Small intestine (tissue), 7 donors: ENCODE results near the gene KRTAP2-2. TPM values are rescaled to one million over a fixed set of nuclear protein-coding genes. Genes with fewer than 3 reads are reported as not detected.
"Not testable (repeated sequence)": the region's sequence is repeated elsewhere in the genome, so short reads cannot be mapped to it uniquely, and the experiment has no call there.

Experiments used
- DNase-seq, 2 donors: peaks; one replicate each; pipeline versions ENCODE4 v3.0.0 to v3.0.0-alpha.2; 2013
- FAIRE-seq: peaks from 2 replicates; lab custom pipeline; 2012; peaks lifted over from hg19 to GRCh38; lab: Jason Lieb, UNC
- H3K27ac ChIP-seq, 3 donors: one replicate each; pipeline ENCODE4 v1.5.1; 2013; ENCODE audit warnings: low read length in 2 of 3, mild to moderate bottlenecking in 2 of 3, control low read depth in 1 of 3, inconsistent platforms in 1 of 3, low read depth in 1 of 3, moderate library complexity in 1 of 3
- H3K27me3 ChIP-seq, 3 donors: one replicate each; pipeline ENCODE4 v1.6.1; 2013; ENCODE audit warnings: low read length in 3 of 3, inconsistent platforms in 1 of 3; ENCODE audit not compliant: control insufficient read depth in 3 of 3, insufficient read depth in 3 of 3
- H3K36me3 ChIP-seq, 3 donors: one replicate each; pipeline ENCODE4 v1.6.1; 2013; ENCODE audit warnings: low read length in 3 of 3, inconsistent platforms in 1 of 3, low read depth in 1 of 3, mild to moderate bottlenecking in 1 of 3, moderate library complexity in 1 of 3; ENCODE audit not compliant: control insufficient read depth in 3 of 3, insufficient read depth in 2 of 3
- H3K4me1 ChIP-seq, 3 donors: one replicate each; pipeline ENCODE4 v1.6.1; 2013; ENCODE audit warnings: low read length in 2 of 3, inconsistent platforms in 1 of 3, low read depth in 1 of 3, mild to moderate bottlenecking in 1 of 3, moderate library complexity in 1 of 3; ENCODE audit not compliant: control insufficient read depth in 3 of 3, insufficient read depth in 2 of 3
- H3K4me3 ChIP-seq, 3 donors: one replicate each; pipeline ENCODE4 v1.5.1; 2013; ENCODE audit warnings: low read length in 3 of 3, control low read depth in 1 of 3, inconsistent platforms in 1 of 3, low read depth in 1 of 3, mild to moderate bottlenecking in 1 of 3, moderate library complexity in 1 of 3
- H3K9me3 ChIP-seq, 2 donors: one replicate each; pipeline ENCODE4 v1.6.1; 2013; ENCODE audit warnings: low read depth in 1 of 2, low read length in 1 of 2; ENCODE audit not compliant: control insufficient read depth in 2 of 2, insufficient read depth in 1 of 2
- whole genome bisulfite sequencing, 3 donors: extraction: QIAGEN DNeasy Blood & Tissue Kit; methylation state at CpG; one replicate each; pipeline ENCODE4 v1.1.7; 2013; 5-methylcytosine and 5-hydroxymethylcytosine counted together
- polyA plus RNA-seq, 4 donors: library from polyadenylated mRNA; stranded (reverse) in 3 of 4; unstranded in 1 of 4; fragments of 200-250 nt in 3 of 4; fragments of 120-200 nt in 1 of 4; gene quantifications; one replicate each; pipeline versions ENCODE4 v1.2.1 to v1.2.3, GENCODE V29; 2013
- donor health status: healthy with polysubstance abuse.
- donor health status: control.
- donor health status: control.
- donor health status: Bipolar disorder and iron deficiency.
- donor health status: healthy.

KRTAP2-2 gene
- polyA plus RNA-seq, 4 donors, result not detected

- H3K9me3 ChIP-seq, H3K4me1 ChIP-seq, H3K4me3 ChIP-seq, H3K27ac ChIP-seq, FAIRE-seq, DNase-seq, H3K36me3 ChIP-seq: not testable (repeated sequence)
- 51 to 66% (median 52%) methylated on average over 7 to 10 of the region's 33 CpGs for WGBS, 3 donors
- H3K27me3 ChIP-seq, result peaks cover 0 to 10% (median 9%) of the 10 kb centered on the region in 3 donors
Measured at GRCh38 chr17:41046735-41047465, 8.1 kb downstream of the KRTAP2-2 start, which contains the start of gene KRTAP2-1. Gene KRTAP2-1, minus strand, starts transcription at chr17:41047316. Its CDS starts 49 bp downstream, at chr17:41047267.

GRCh38 chr17:41042953-41043352, 12.1 kb downstream of the KRTAP2-2 start:
- no peak overlapping the region for H3K4me3 ChIP-seq
- H3K9me3 ChIP-seq, result no peaks in the 10 kb centered on the region
- no peaks in the 10 kb centered on the region for H3K4me1 ChIP-seq
- H3K27ac ChIP-seq, result no peak overlapping the region
- peaks cover 0 to 7% (median 2%) of the 10 kb centered on the region in 3 donors for H3K27me3 ChIP-seq
- 98 to 100% (median 100%) methylated on average over 1 of the region's 1 CpG for WGBS, 3 donors
- FAIRE-seq, result no peak
- no peak for DNase-seq
- H3K36me3 ChIP-seq, result no peaks in the 10 kb centered on the region

- not testable (repeated sequence) for DNase-seq, H3K4me3 ChIP-seq, H3K4me1 ChIP-seq, H3K36me3 ChIP-seq, FAIRE-seq, H3K27me3 ChIP-seq, H3K9me3 ChIP-seq, H3K27ac ChIP-seq
- WGBS, 3 donors, result 69 to 78% (median 74%) methylated on average over 13 to 14 of the region's 14 CpGs
Measured at GRCh38 chr17:41040783-41041571, 14.1 kb downstream of the KRTAP2-2 start, which contains the start of gene KRTAP1-1. Gene KRTAP1-1, minus strand, starts transcription at chr17:41041450. Its CDS starts 53 bp downstream, at chr17:41041397.

- H3K9me3 ChIP-seq, result no peaks in the 10 kb centered on the region
- no peaks in the 10 kb centered on the region for H3K36me3 ChIP-seq
- no peak overlapping the region for H3K4me3 ChIP-seq
- no peak overlapping the region for H3K27ac ChIP-seq
- no peak for DNase-seq
- WGBS, 3 donors, result 86 to 89% (median 87%) methylated on average over 2 of the region's 2 CpGs
- H3K4me1 ChIP-seq, result no peaks in the 10 kb centered on the region
- H3K27me3 ChIP-seq, result peaks cover 0 to 3% (median 0%) of the 10 kb centered on the region in 3 donors
- no peak for FAIRE-seq
Measured at GRCh38 chr17:41037853-41038350, 17.1 kb downstream of the KRTAP2-2 start.

DNA sequence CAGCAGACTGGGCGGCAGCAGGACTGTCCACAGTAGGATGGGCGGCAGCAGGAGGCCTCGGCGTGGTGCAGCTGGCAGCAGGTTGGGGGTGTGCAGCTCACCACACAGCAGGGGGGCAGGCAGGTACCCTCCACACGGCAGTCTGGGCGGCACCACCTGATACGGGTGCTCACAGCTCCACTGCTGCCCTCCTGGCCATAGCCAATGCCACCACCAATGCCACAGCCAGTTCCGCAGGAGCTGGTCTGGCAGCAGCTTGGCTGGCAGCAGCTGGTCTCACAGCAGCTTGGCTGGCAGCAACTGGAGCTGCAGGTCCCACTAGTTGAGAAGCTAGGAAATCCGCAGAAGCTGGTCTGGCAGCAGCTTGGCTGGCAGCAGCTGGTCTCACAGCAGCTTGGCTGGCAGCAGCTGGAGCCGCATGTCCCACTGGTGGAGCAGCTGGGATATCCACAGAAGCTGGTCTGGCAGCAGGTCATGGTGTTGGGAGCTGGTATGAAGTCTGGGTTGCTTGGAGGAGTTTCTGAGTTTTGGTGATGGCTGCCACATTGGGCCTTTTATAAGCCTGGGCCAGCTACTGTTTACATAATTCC, 20.6 kb downstream of the KRTAP2-2 start, which contains the start of gene KRTAP1-3:
KRTAP1-3 (minus strand) TSS at position 529 of the 590 bp plus-strand sequence; CDS start at position 476, 53 bp downstream.
- DNase-seq, FAIRE-seq, H3K36me3 ChIP-seq, H3K27me3 ChIP-seq, H3K9me3 ChIP-seq, H3K4me1 ChIP-seq, H3K27ac ChIP-seq, H3K4me3 ChIP-seq: not testable (repeated sequence)
- 80 to 88% (median 84%) methylated on average over 8 to 10 of the region's 10 CpGs for WGBS, 3 donors

GRCh38 chr17:41029633-41030245, 25.3 kb downstream of the KRTAP2-2 start, which contains the start of gene KRTAP1-4:
Gene KRTAP1-4, minus strand, starts transcription at chr17:41030195. Its CDS starts 117 bp downstream, at chr17:41030078.
- 79 to 89% (median 84%) methylated on average over 10 to 12 of the region's 12 CpGs for WGBS, 3 donors
- H3K4me1 ChIP-seq, result no peaks in the 10 kb centered on the region
- H3K27ac ChIP-seq, result no peak within 1 kb of the TSS
- DNase-seq (no peak), FAIRE-seq (no peak)
- H3K36me3 ChIP-seq, result no peaks in the 10 kb centered on the region
- H3K27me3 ChIP-seq, result no peaks in the 10 kb centered on the region
- no peaks in the 10 kb centered on the region for H3K9me3 ChIP-seq
- H3K4me3 ChIP-seq, result no peak within 1 kb of the TSS

GRCh38 chr17:41026715-41027471, 28.1 kb downstream of the KRTAP2-2 start, which contains the start of gene KRTAP1-5:
Gene KRTAP1-5, minus strand, starts transcription at chr17:41027208. Its CDS starts 53 bp downstream, at chr17:41027155.
- no peaks in the 10 kb centered on the region for H3K9me3 ChIP-seq
- no peak for FAIRE-seq

More at GRCh38 chr17:41026715-41027471, 28.1 kb downstream of the KRTAP2-2 start, which contains the start of gene KRTAP1-5:
- Histone ChIP-seq H3K4me1 (no peaks in the 10 kb centered on the region), H3K27ac (no peak within 1 kb of the TSS), H3K4me3 (no peak within 1 kb of the TSS), H3K36me3 (no peaks in the 10 kb centered on the region), H3K27me3 (no peaks in the 10 kb centered on the region)
- no peak for DNase-seq
- 56 to 72% (median 71%) methylated on average over 9 of the region's 9 CpGs for WGBS, 3 donors
